Keratinocyte (primary cell): ENCODE results near the gene PLEKHG2. TPM values are rescaled to one million over a fixed set of nuclear protein-coding genes. Genes with fewer than 3 reads are reported as not detected.
"Not testable (repeated sequence)": the region's sequence is repeated elsewhere in the genome, so short reads cannot be mapped to it uniquely, and the experiment has no call there.

Experiments
- DNase-seq: peaks from one replicate; pipeline ENCODE4 v3.0.0-alpha.2; 2011; ENCODE audit warnings: low read depth, missing footprints, low spot score
- FAIRE-seq: peaks from 2 replicates; lab custom pipeline; 2011; peaks lifted over from hg19 to GRCh38; lab: Jason Lieb, UNC
- H2AFZ ChIP-seq: 2 replicates; pipeline ENCODE4 v1.6.0; 2012; ENCODE audit warnings: low read length, control low read depth, inconsistent platforms; ENCODE audit not compliant: control insufficient read depth
- H3K27ac ChIP-seq: 2 replicates; pipeline ENCODE4 v1.5.1; 2011; ENCODE audit warnings: low read length; ENCODE audit not compliant: control insufficient read depth, insufficient read depth
- H3K27me3 ChIP-seq: 3 replicates; pipeline ENCODE4 v1.6.0; 2011; ENCODE audit warnings: low read length; ENCODE audit not compliant: control insufficient read depth, insufficient read depth; ENCODE audit errors: extremely low read depth
- H3K36me3 ChIP-seq, 2 experiments: 2 replicates in 1 of 2; 3 replicates in 1 of 2; pipeline ENCODE4 v1.5.1; 2011; ENCODE audit warnings: low read length in 2 of 2, mild to moderate bottlenecking in 1 of 2; ENCODE audit not compliant: control insufficient read depth in 2 of 2, insufficient read depth in 2 of 2; ENCODE audit errors: extremely low read depth in 1 of 2
- H3K4me1 ChIP-seq: 3 replicates; pipeline ENCODE4 v1.5.1; 2011; ENCODE audit warnings: low read length; ENCODE audit not compliant: control insufficient read depth, insufficient read depth; ENCODE audit errors: extremely low read depth
- H3K4me2 ChIP-seq: 3 replicates; pipeline ENCODE4 v1.6.0; 2011; ENCODE audit warnings: low read depth, low read length; ENCODE audit not compliant: control insufficient read depth, insufficient read depth; ENCODE audit errors: extremely low read depth
- H3K4me3 ChIP-seq, 3 experiments: fragments of 200-600 bp in 1 of 3; sonication (generic) in 1 of 3; 2 replicates in 2 of 3; 3 replicates in 1 of 3; pipeline ENCODE4 v1.5.1; 2011 to 2016; ENCODE audit warnings: low read length in 3 of 3, mild to moderate bottlenecking in 3 of 3, control low read depth in 2 of 3, inconsistent platforms in 1 of 3, low read depth in 1 of 3, mixed read lengths in 1 of 3, mixed run types in 1 of 3, moderate library complexity in 1 of 3; ENCODE audit not compliant: control insufficient read depth in 2 of 3, insufficient read depth in 2 of 3; ENCODE audit errors: extremely low read depth in 1 of 3
- H3K79me2 ChIP-seq: 2 replicates; pipeline ENCODE4 v1.6.0; 2012; ENCODE audit warnings: low read length; ENCODE audit not compliant: control insufficient read depth, insufficient read depth
- H3K9ac ChIP-seq: 3 replicates; pipeline ENCODE4 v1.6.0; 2011; ENCODE audit warnings: low read length; ENCODE audit not compliant: control insufficient read depth, insufficient read depth; ENCODE audit errors: extremely low read depth
- H3K9me1 ChIP-seq: 3 replicates; pipeline ENCODE4 v1.6.0; 2011; ENCODE audit warnings: low read length; ENCODE audit not compliant: control insufficient read depth, insufficient read depth; ENCODE audit errors: extremely low read depth
- H3K9me3 ChIP-seq: 2 replicates; pipeline ENCODE4 v1.5.1; 2012; ENCODE audit warnings: low read depth, low read length; ENCODE audit not compliant: control insufficient read depth
- H4K20me1 ChIP-seq: 3 replicates; pipeline ENCODE4 v1.6.0; 2011; ENCODE audit warnings: low read length; ENCODE audit not compliant: control insufficient read depth, insufficient read depth; ENCODE audit errors: extremely low read depth
- CTCF ChIP-seq, 3 experiments: IDR thresholded peaks in 1 of 3; conservative IDR thresholded peaks in 1 of 3; optimal IDR thresholded peaks in 1 of 3; 2 replicates in 2 of 3; 3 replicates in 1 of 3; pipeline versions ENCODE3 to v1.5.1; 2011; ENCODE audit warnings: low read length in 3 of 3, mild to moderate bottlenecking in 3 of 3, moderate library complexity in 2 of 3, control low read depth in 1 of 3, inconsistent platforms in 1 of 3; ENCODE audit not compliant: insufficient read depth in 2 of 3; ENCODE audit errors: extremely low read depth in 1 of 3
- EZH2 ChIP-seq: IDR thresholded peaks from one replicate; pipeline ENCODE4 v1.6.1; 2012; ENCODE audit warnings: inconsistent platforms, mild to moderate bottlenecking, low read length, moderate library complexity
- dilution Hi-C: fragments of 300-500 bp; cut with MboI; formaldehyde crosslinking; loops from one replicate; pipeline ENCODE4 v1.7.0; 2020; ENCODE audit warnings: low sequenced_read_pairs; ENCODE audit not compliant: extremely low pct_ligation_motif_present
- polyA plus RNA-seq, 5 experiments: library from polyadenylated mRNA; depleted of rRNA in 3 of 5; stranded (reverse) in 3 of 5; stranded (forward) in 1 of 5; unstranded in 1 of 5; fragments of >200 nt; gene quantifications; 1 replicate in 1 of 5; 2 replicates in 3 of 5; 3 replicates in 1 of 5; pipeline versions ENCODE4 v1.2.1 to v1.2.3, GENCODE V29; 2011 to 2012; ENCODE audit warnings: missing spikeins in 2 of 5, low read depth in 1 of 5, low replicate concordance in 1 of 5

Gene PLEKHG2
- polyA plus RNA-seq, 1 donor (not counting 4 experiments of a cell fraction or from before 2014, with no cell fraction given) = 5.2 TPM

DNA sequence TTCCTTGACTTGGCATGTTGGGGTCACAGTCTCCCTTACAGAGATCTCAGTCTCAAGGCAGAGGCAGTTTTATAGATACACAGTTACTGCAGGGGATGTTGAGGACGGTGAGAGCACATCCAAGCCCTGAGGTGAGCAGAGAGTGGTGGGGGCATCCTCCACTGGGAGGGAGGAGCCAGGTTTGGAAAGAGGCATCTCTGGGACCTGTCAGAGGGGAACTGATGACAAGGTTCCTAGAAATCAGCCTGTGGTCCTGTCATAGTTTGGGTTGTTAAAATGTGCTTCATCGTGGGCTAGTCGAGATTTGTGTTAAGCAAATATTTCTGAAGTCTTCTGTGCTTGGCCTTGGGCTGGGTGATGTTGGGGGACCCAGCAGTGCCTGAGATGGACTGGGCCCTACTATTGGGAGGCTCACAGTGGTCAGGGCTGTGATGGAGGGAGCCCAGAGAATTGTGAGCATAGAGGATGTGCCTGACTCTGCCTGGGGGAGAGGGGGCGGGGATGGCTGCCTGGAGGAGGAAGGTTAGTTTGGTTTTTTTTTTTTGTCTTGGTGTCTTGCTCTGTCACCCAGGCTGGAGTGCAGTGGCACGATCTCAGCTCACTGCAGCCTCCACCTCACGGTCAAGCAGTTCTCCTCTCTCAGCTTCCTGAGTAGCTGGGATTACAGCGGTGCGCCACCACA lies 36.8 kb downstream of the PLEKHG2 start:
- Histone ChIP-seq H3K79me2 (peaks cover 93% of the 10 kb centered on the region), H2AFZ (no peak overlapping the region), H3K9ac (no peak overlapping the region), H3K4me2 (no peak overlapping the region), H3K4me1 (peaks cover 23% of the 10 kb centered on the region), H4K20me1 (peaks cover 14% of the 10 kb centered on the region), H3K4me3 (no peak overlapping the region), H3K36me3 (peaks cover 18 to 22% of the 10 kb centered on the region in 2 experiments), H3K9me3 (no peaks in the 10 kb centered on the region), H3K27me3 (no peaks in the 10 kb centered on the region), H3K27ac (no peak overlapping the region), H3K9me1 (peaks cover 2% of the 10 kb centered on the region)
- dilution Hi-C loops = no loop called here
- FAIRE-seq (no peak), DNase-seq (no peak)
- TF ChIP-seq EZH2 (no peak), CTCF (optimal IDR thresholded peaks at IDR 0.05 in 1 of 3, IDR thresholded peaks at IDR 0.05 in 1 of 3, conservative IDR thresholded peaks at IDR 0.05 in 1 of 3; ENCODE audit: extremely low read depth in 1 of 3, insufficient read depth in 2 of 3, low read length in 3 of 3) (no peak)

GRCh38 chr19:39451257-39451656 lies 38.8 kb downstream of the PLEKHG2 start:
- H3K9me1 ChIP-seq, H3K4me2 ChIP-seq, H3K9me3 ChIP-seq, H3K9ac ChIP-seq, H3K27ac ChIP-seq, DNase-seq, dilution Hi-C loops, H2AFZ ChIP-seq, H3K4me3 ChIP-seq, H3K27me3 ChIP-seq, FAIRE-seq: not testable (repeated sequence)
- Histone ChIP-seq H3K4me1 (peaks cover 23% of the 10 kb centered on the region), H4K20me1 (peaks cover 17% of the 10 kb centered on the region), H3K79me2 (peaks cover 84% of the 10 kb centered on the region), H3K36me3 (peaks cover 22 to 28% of the 10 kb centered on the region in 2 experiments)

- H3K27ac ChIP-seq = no peak overlapping the region
- H3K9ac ChIP-seq = no peak overlapping the region
- no peaks in the 10 kb centered on the region for H4K20me1 ChIP-seq
- H3K9me1 ChIP-seq = no peaks in the 10 kb centered on the region
- H3K27me3 ChIP-seq = no peaks in the 10 kb centered on the region
- no peaks in the 10 kb centered on the region for H3K9me3 ChIP-seq
- no peak overlapping the region for H2AFZ ChIP-seq
- dilution Hi-C loops = no loop called here
- H3K4me1 ChIP-seq = no peaks in the 10 kb centered on the region
- no peak overlapping the region for H3K4me3 ChIP-seq
- DNase-seq (no peak), FAIRE-seq (no peak)
- H3K79me2 ChIP-seq = peaks cover 2% of the 10 kb centered on the region
- H3K36me3 ChIP-seq = peaks cover 47 to 50% of the 10 kb centered on the region in 2 experiments
- TF ChIP-seq EZH2 (no peak), CTCF (optimal IDR thresholded peaks at IDR 0.05 in 1 of 3, IDR thresholded peaks at IDR 0.05 in 1 of 3, conservative IDR thresholded peaks at IDR 0.05 in 1 of 3; ENCODE audit: extremely low read depth in 1 of 3, insufficient read depth in 2 of 3, low read length in 3 of 3) (no peak)
- no peak overlapping the region for H3K4me2 ChIP-seq
Observed at GRCh38 chr19:39463403-39463802, 50.9 kb downstream of the PLEKHG2 start.
